GM23338 (cell line): ENCODE results near the gene UEVLD. TPM values are rescaled to one million over a fixed set of nuclear protein-coding genes. Genes with fewer than 3 reads are reported as not detected.
"Not testable (repeated sequence)": the region's sequence is repeated elsewhere in the genome, so short reads cannot be mapped to it uniquely, and the experiment has no call there.

ENCODE experiments used
- ATAC-seq: fragments of 200-7000 bp; cut with Tn5 transposase; 3 replicates; pipeline ENCODE4 v1.9.1; 2020
- DNase-seq: peaks from one replicate; pipeline ENCODE4 v3.0.0-alpha.2; 2015; ENCODE audit warnings: low spot score
- H2AFZ ChIP-seq: fragments of 200-600 bp; sonication (generic); 2 replicates; pipeline ENCODE4 v1.8.0; 2016; ENCODE audit warnings: antibody characterized with exemption, mild to moderate bottlenecking, moderate library complexity
- H3F3A ChIP-seq: fragments of 200-600 bp; sonication (generic); replicated peaks from 2 replicates; pipeline ENCODE4 v1.8.0; 2017; ENCODE audit warnings: antibody characterized with exemption, mixed run types, low read depth
- H3K27ac ChIP-seq: fragments of 200-600 bp; sonication (generic); 2 replicates; pipeline ENCODE4 v1.6.1; 2016; ENCODE audit warnings: low read depth
- H3K27me3 ChIP-seq: fragments of 200-600 bp; sonication (generic); 2 replicates; pipeline ENCODE4 v1.8.0; 2016; ENCODE audit warnings: mild to moderate bottlenecking, mixed run types, moderate library complexity; ENCODE audit not compliant: insufficient read depth
- H3K36me3 ChIP-seq: fragments of 200-600 bp; sonication (generic); 2 replicates; pipeline ENCODE4 v1.8.0; 2016; ENCODE audit warnings: mild to moderate bottlenecking; ENCODE audit not compliant: insufficient read depth
- H3K4me1 ChIP-seq: fragments of 200-600 bp; sonication (generic); 2 replicates; pipeline ENCODE4 v1.8.0; 2016; ENCODE audit warnings: mild to moderate bottlenecking, moderate library complexity; ENCODE audit not compliant: insufficient read depth
- H3K4me2 ChIP-seq: fragments of 200-600 bp; sonication (generic); 2 replicates; pipeline ENCODE4 v1.7.1; 2017; ENCODE audit warnings: mixed run types
- H3K4me3 ChIP-seq: fragments of 200-600 bp; sonication (generic); 2 replicates; pipeline ENCODE4 v1.6.1; 2016; ENCODE audit warnings: mixed run types
- H3K79me2 ChIP-seq: fragments of 200-600 bp; sonication (generic); replicated peaks from 2 replicates; pipeline ENCODE4 v1.8.0; 2017; ENCODE audit warnings: mild to moderate bottlenecking; ENCODE audit not compliant: insufficient read depth
- H3K9me2 ChIP-seq: fragments of 200-600 bp; sonication (generic); 2 replicates; pipeline ENCODE4 v1.8.0; 2017; ENCODE audit not compliant: insufficient read depth
- H4K20me1 ChIP-seq: fragments of 200-600 bp; sonication (generic); replicated peaks from 2 replicates; pipeline ENCODE4 v1.8.0; 2017; ENCODE audit warnings: mild to moderate bottlenecking; ENCODE audit not compliant: insufficient read depth
- H3K27ac Mint-ChIP-seq: 2 replicates; pipeline ENCODE4 v1.8.0; 2020; ENCODE audit warnings: inconsistent platforms, mild to moderate bottlenecking, moderate library complexity, mixed read lengths
- H3K27me3 Mint-ChIP-seq: 3 replicates; pipeline ENCODE4 v1.8.0; 2022; ENCODE audit warnings: low read depth, mild to moderate bottlenecking, moderate library complexity, mixed read lengths, inconsistent platforms; ENCODE audit not compliant: insufficient read depth, poor library complexity
- H3K36me3 Mint-ChIP-seq: 3 replicates; pipeline ENCODE4 v1.8.0; 2021; ENCODE audit warnings: low read depth, mild to moderate bottlenecking, inconsistent platforms, moderate library complexity, mixed read lengths
- H3K4me1 Mint-ChIP-seq: 3 replicates; pipeline ENCODE4 v1.8.0; 2020; ENCODE audit warnings: mild to moderate bottlenecking, inconsistent platforms, mixed read lengths
- H3K4me3 Mint-ChIP-seq: 3 replicates; pipeline ENCODE4 v1.8.0; 2021; ENCODE audit warnings: moderate library complexity, mild to moderate bottlenecking, inconsistent platforms, mixed read lengths
- H3K9me3 Mint-ChIP-seq: 3 replicates; pipeline ENCODE4 v1.8.0; 2020; ENCODE audit warnings: moderate library complexity, mild to moderate bottlenecking, inconsistent platforms, mixed read lengths
- CREB1 ChIP-seq: fragments of 250-450 bp; sonication (Bioruptor Pico); IDR thresholded peaks from 2 replicates; pipeline ENCODE4 v1.5.0; 2020; ENCODE audit warnings: low read depth, mild to moderate bottlenecking, moderate library complexity
- EZH2 ChIP-seq: fragments of 200-600 bp; sonication (generic); IDR thresholded peaks from one replicate; pipeline ENCODE4 v1.8.0; 2017; ENCODE audit warnings: antibody characterized with exemption, mild to moderate bottlenecking, low read depth; ENCODE audit not compliant: unreplicated experiment
- JUNB ChIP-seq: IDR thresholded peaks from one replicate; pipeline ENCODE4 v1.6.1; 2016; ENCODE audit warnings: antibody characterized with exemption; ENCODE audit not compliant: unreplicated experiment
- NANOG ChIP-seq: IDR thresholded peaks from 2 replicates; pipeline ENCODE4 v1.6.1; 2016; ENCODE audit warnings: antibody characterized with exemption, borderline replicate concordance
- ZNF331 ChIP-seq: fragments of 250-450 bp; sonication (Bioruptor Pico); IDR thresholded peaks from 2 replicates; pipeline ENCODE4 v1.5.0; 2020; ENCODE audit warnings: low read depth, mild to moderate bottlenecking, moderate library complexity
- polyA plus RNA-seq: library from polyadenylated mRNA; unstranded; fragments of >200 nt; fragmentation: Nextera tagmentation; extraction: Ambion mirVana; gene quantifications from 2 replicates; pipeline ENCODE4 v1.2.1, GENCODE V29; 2016
- total RNA-seq: library from RNA; depleted of rRNA; stranded (reverse); fragments of >200 nt; shearing (Covaris generic); gene quantifications from 2 replicates; pipeline ENCODE4 v1.2.3, GENCODE V29; 2014
- TF ChIP-seq, protein P1 (sequence below): fragments of 250-450 bp; sonication (Bioruptor Pico); IDR thresholded peaks from 2 replicates; pipeline ENCODE4 v1.5.0; 2020; ENCODE audit warnings: mild to moderate bottlenecking, moderate library complexity
- TF ChIP-seq, protein P2 (sequence below): IDR thresholded peaks from 2 replicates; pipeline ENCODE4 v1.6.1; 2016; ENCODE audit warnings: antibody characterized with exemption

The UEVLD gene
- total and polyA plus RNA-seq, 2 experiments from 2014 or later = 10.2 to 11.8 TPM

DNA sequence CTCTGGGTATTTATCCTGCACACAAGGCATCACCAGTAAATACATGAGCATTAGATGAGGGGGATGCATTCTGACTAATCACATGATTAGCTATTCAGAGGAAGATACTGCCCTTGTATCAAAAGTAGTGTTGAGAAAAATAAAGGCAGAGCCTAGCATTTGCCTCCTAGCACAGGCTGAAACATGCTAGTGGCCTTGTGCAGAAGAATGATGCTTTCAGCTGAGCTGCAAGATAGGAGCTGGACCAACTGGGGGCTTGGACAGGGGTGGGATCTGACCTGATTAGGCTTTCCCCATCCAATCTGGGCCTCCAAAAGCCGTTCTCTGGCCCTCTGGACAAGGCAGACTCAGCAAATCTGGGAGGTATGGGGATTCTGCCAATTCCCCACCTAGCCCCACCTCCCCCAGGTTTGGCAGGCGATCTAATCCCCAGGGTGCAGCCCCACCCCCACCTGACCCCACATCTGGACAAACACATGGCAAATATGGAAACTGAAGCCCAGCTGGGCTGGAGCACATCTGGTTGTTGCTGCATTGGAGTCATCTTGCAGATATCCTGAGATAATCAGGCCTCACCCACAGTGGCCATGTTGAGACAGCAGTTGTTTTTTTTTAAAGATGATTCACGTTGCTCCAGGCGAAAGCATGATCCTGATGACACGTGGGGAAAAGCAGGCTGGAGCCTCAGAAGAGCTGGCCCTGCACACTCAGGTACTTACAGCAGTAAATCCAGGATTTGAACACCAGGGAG lies 6.6 kb upstream of the UEVLD start:
- H3K27ac Mint-ChIP-seq = no peak overlapping the region
- DNase-seq (no peak), ATAC-seq (no peak)
- Histone ChIP-seq H3K4me3 (no peak overlapping the region), H3K36me3 (no peaks in the 10 kb centered on the region), H3K9me2 (no peaks in the 10 kb centered on the region), H3K27me3 (no peaks in the 10 kb centered on the region), H3K79me2 (peaks cover 34% of the 10 kb centered on the region), H3K4me1 (no peaks in the 10 kb centered on the region), H3K27ac (no peak overlapping the region), H3F3A (no peaks in the 10 kb centered on the region), H2AFZ (no peak overlapping the region), H4K20me1 (no peaks in the 10 kb centered on the region; the same call in 1 of the 2 replicates), H3K4me2 (no peak overlapping the region)
- H3K4me1 Mint-ChIP-seq = 0 out of 3 replicates have a peak, but pooled peaks cover 4% of the 10 kb centered on the region
- H3K9me3 Mint-ChIP-seq = no peaks in the 10 kb centered on the region
- TF ChIP-seq NANOG (no peak), ZNF331 (CRISPR knock-in tag) (no peak), EZH2 (no peak), JUNB (no peak), CREB1 (no peak)
- TF ChIP-seq, protein P1, sequence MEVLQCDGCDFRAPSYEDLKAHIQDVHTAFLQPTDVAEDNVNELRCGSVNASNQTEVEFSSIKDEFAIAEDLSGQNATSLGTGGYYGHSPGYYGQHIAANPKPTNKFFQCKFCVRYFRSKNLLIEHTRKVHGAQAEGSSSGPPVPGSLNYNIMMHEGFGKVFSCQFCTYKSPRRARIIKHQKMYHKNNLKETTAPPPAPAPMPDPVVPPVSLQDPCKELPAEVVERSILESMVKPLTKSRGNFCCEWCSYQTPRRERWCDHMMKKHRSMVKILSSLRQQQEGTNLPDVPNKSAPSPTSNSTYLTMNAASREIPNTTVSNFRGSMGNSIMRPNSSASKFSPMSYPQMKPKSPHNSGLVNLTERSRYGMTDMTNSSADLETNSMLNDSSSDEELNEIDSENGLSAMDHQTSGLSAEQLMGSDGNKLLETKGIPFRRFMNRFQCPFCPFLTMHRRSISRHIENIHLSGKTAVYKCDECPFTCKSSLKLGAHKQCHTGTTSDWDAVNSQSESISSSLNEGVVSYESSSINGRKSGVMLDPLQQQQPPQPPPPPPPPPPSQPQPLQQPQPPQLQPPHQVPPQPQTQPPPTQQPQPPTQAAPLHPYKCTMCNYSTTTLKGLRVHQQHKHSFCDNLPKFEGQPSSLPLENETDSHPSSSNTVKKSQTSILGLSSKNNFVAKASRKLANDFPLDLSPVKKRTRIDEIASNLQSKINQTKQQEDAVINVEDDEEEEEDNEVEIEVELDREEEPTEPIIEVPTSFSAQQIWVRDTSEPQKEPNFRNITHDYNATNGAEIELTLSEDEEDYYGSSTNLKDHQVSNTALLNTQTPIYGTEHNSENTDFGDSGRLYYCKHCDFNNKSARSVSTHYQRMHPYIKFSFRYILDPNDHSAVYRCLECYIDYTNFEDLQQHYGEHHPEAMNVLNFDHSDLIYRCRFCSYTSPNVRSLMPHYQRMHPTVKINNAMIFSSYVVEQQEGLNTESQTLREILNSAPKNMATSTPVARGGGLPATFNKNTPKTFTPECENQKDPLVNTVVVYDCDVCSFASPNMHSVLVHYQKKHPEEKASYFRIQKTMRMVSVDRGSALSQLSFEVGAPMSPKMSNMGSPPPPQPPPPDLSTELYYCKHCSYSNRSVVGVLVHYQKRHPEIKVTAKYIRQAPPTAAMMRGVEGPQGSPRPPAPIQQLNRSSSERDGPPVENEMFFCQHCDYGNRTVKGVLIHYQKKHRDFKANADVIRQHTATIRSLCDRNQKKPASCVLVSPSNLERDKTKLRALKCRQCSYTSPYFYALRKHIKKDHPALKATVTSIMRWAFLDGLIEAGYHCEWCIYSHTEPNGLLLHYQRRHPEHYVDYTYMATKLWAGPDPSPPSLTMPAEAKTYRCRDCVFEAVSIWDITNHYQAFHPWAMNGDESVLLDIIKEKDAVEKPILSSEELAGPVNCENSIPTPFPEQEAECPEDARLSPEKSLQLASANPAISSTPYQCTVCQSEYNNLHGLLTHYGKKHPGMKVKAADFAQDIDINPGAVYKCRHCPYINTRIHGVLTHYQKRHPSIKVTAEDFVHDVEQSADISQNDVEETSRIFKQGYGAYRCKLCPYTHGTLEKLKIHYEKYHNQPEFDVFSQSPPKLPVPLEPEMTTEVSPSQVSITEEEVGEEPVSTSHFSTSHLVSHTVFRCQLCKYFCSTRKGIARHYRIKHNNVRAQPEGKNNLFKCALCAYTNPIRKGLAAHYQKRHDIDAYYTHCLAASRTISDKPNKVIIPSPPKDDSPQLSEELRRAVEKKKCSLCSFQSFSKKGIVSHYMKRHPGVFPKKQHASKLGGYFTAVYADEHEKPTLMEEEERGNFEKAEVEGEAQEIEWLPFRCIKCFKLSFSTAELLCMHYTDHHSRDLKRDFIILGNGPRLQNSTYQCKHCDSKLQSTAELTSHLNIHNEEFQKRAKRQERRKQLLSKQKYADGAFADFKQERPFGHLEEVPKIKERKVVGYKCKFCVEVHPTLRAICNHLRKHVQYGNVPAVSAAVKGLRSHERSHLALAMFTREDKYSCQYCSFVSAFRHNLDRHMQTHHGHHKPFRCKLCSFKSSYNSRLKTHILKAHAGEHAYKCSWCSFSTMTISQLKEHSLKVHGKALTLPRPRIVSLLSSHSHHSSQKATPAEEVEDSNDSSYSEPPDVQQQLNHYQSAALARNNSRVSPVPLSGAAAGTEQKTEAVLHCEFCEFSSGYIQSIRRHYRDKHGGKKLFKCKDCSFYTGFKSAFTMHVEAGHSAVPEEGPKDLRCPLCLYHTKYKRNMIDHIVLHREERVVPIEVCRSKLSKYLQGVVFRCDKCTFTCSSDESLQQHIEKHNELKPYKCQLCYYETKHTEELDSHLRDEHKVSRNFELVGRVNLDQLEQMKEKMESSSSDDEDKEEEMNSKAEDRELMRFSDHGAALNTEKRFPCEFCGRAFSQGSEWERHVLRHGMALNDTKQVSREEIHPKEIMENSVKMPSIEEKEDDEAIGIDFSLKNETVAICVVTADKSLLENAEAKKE (CRISPR knock-in tag) = no peak
- TF ChIP-seq, protein P2, sequence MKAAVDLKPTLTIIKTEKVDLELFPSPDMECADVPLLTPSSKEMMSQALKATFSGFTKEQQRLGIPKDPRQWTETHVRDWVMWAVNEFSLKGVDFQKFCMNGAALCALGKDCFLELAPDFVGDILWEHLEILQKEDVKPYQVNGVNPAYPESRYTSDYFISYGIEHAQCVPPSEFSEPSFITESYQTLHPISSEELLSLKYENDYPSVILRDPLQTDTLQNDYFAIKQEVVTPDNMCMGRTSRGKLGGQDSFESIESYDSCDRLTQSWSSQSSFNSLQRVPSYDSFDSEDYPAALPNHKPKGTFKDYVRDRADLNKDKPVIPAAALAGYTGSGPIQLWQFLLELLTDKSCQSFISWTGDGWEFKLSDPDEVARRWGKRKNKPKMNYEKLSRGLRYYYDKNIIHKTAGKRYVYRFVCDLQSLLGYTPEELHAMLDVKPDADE = no peak
- no peak overlapping the region for H3K4me3 Mint-ChIP-seq
- H3K27me3 Mint-ChIP-seq = no peaks in the 10 kb centered on the region
- peaks cover 22% of the 10 kb centered on the region for H3K36me3 Mint-ChIP-seq

DNA sequence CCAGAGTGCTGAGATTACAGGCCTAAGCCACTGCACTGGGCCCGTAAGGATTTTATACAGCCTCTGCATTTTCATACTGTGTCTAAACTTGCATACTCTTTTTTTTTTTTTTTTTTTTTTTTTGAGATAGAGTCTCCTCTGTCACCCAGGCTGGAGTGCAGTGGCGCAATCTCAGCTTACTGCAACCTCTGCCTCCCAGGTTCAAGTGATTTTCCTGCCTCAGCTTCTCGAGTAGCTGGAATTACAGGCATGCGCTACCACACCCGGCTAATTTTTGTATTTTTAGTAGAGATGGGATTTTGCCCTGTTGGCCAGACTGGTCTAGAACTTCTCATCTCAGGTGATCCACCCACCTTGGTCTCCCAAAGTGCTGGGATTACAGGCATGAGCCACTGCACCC lies 5.6 kb upstream of the UEVLD start:
- peaks cover 45% of the 10 kb centered on the region for H3K79me2 ChIP-seq

More for the DNA sequence above, 5.6 kb upstream of the UEVLD start:
- DNase-seq, H4K20me1 ChIP-seq, H3K9me2 ChIP-seq, H3K27ac ChIP-seq, H3K9me3 Mint-ChIP-seq, H3K27ac Mint-ChIP-seq, H3K4me3 ChIP-seq, H3K27me3 Mint-ChIP-seq, H3K4me1 Mint-ChIP-seq, H3K27me3 ChIP-seq, H3K4me2 ChIP-seq, H3K36me3 ChIP-seq, H2AFZ ChIP-seq, ATAC-seq, H3K4me3 Mint-ChIP-seq, H3K4me1 ChIP-seq, H3F3A ChIP-seq: not testable (repeated sequence)
- H3K36me3 Mint-ChIP-seq = peaks cover 22% of the 10 kb centered on the region
